GM13976 (cell line): ENCODE results near the gene PCED1A.

ENCODE experiments used
- DNase-seq: peaks from one replicate; pipeline ENCODE4 v3.0.0; 2012; ENCODE audit warnings: low spot score
- CTCF ChIP-seq: IDR thresholded peaks from 2 replicates; pipeline ENCODE4 v1.5.1; 2012; ENCODE audit warnings: borderline replicate concordance, mild to moderate bottlenecking; ENCODE audit not compliant: insufficient read depth; ENCODE audit errors: extremely low read depth, missing control alignments, control extremely low read depth
- in situ Hi-C: fragments of 300-500 bp; cut with MboI; formaldehyde crosslinking; loops from one replicate; pipeline ENCODE4 v1.12.0; 2022; ENCODE audit warnings: low sequenced_read_pairs, mixed read lengths, inconsistent platforms; ENCODE audit not compliant: unreplicated experiment

The PCED1A gene

GRCh38 chr20:2840138-2840966 is at the start of gene PCED1A, which contains the start of gene VPS16:
TSS of gene PCED1A (minus strand) at chr20:2840655. CDS start at chr20:2839912, 743 bp downstream.
TSS of gene VPS16 (plus strand) at chr20:2840745. CDS start at chr20:2840775, 30 bp downstream.
- peak; percentile 99 for DNase-seq
- in situ Hi-C loops, result no loop called here
- no peak for TF ChIP-seq CTCF

- DNase-seq, result no peak
- no peak for TF ChIP-seq CTCF
- in situ Hi-C loops, result no loop called here
These were observed 49.3 kb upstream of the PCED1A start for GRCh38 chr20:2889797-2890196.

GRCh38 chr20:2889209-2889608 is 48.8 kb upstream of the PCED1A start:
- no peak for DNase-seq
- in situ Hi-C loops, result no loop called here
- TF ChIP-seq CTCF, result no peak

- TF ChIP-seq CTCF, result no peak
- DNase-seq, result no peak
- in situ Hi-C loops, result no loop called here
These were observed 47.9 kb upstream of the PCED1A start for GRCh38 chr20:2888224-2888955.

GRCh38 chr20:2887715-2888114 is 47.3 kb upstream of the PCED1A start:
- no peak for TF ChIP-seq CTCF
- in situ Hi-C loops, result no loop called here
- no peak for DNase-seq

- in situ Hi-C loops, result no loop called here
- no peak for DNase-seq
- no peak for TF ChIP-seq CTCF
These were observed 43.5 kb upstream of the PCED1A start for GRCh38 chr20:2883726-2884637.
